ENCODE results near the gene LRP1B.

DNA sequence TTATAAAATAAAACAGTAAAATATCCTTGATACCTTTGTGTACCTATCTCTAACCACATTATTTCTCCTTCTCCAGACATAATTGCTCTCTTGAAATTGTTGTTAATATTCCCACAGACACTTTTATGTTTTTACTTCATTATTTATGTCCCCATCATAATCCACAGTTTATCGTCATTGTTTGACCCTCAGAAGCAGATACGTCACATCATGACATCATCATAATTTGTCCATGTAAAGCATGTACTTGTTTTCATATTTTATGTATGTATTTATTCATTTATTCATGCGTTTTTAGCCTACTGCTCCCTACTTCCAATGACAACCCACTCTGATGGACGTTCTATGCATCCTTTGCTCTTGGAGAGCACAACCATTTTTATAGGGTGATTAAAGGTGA, 1943.7 kb downstream of the LRP1B start:
- TF ChIP-seq, protein P1, sequence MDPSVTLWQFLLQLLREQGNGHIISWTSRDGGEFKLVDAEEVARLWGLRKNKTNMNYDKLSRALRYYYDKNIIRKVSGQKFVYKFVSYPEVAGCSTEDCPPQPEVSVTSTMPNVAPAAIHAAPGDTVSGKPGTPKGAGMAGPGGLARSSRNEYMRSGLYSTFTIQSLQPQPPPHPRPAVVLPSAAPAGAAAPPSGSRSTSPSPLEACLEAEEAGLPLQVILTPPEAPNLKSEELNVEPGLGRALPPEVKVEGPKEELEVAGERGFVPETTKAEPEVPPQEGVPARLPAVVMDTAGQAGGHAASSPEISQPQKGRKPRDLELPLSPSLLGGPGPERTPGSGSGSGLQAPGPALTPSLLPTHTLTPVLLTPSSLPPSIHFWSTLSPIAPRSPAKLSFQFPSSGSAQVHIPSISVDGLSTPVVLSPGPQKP (IDR thresholded peaks at IDR 0.05; ENCODE audit: low read depth, low read length), result no peak
- TF ChIP-seq, protein P2, sequence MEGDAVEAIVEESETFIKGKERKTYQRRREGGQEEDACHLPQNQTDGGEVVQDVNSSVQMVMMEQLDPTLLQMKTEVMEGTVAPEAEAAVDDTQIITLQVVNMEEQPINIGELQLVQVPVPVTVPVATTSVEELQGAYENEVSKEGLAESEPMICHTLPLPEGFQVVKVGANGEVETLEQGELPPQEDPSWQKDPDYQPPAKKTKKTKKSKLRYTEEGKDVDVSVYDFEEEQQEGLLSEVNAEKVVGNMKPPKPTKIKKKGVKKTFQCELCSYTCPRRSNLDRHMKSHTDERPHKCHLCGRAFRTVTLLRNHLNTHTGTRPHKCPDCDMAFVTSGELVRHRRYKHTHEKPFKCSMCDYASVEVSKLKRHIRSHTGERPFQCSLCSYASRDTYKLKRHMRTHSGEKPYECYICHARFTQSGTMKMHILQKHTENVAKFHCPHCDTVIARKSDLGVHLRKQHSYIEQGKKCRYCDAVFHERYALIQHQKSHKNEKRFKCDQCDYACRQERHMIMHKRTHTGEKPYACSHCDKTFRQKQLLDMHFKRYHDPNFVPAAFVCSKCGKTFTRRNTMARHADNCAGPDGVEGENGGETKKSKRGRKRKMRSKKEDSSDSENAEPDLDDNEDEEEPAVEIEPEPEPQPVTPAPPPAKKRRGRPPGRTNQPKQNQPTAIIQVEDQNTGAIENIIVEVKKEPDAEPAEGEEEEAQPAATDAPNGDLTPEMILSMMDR (IDR thresholded peaks at IDR 0.05), result no peak
- TF ChIP-seq POLR2A (IDR thresholded peaks at IDR 0.05; ENCODE audit: low read length), result no peak
- TF ChIP-seq, protein P3, sequence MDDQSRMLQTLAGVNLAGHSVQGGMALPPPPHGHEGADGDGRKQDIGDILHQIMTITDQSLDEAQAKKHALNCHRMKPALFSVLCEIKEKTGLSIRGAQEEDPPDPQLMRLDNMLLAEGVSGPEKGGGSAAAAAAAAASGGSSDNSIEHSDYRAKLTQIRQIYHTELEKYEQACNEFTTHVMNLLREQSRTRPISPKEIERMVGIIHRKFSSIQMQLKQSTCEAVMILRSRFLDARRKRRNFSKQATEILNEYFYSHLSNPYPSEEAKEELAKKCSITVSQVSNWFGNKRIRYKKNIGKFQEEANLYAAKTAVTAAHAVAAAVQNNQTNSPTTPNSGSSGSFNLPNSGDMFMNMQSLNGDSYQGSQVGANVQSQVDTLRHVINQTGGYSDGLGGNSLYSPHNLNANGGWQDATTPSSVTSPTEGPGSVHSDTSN (IDR thresholded peaks at IDR 0.05), result no peak
- no peak for TF ChIP-seq RNF2 (IDR thresholded peaks at IDR 0.05; ENCODE audit: borderline replicate concordance, low read depth)
- no peak for TF ChIP-seq NR3C1 (IDR thresholded peaks at IDR 0.05)
- no peak for TF ChIP-seq EP300 (IDR thresholded peaks at IDR 0.05)
- no peak for TF ChIP-seq MAZ (IDR thresholded peaks at IDR 0.05; ENCODE audit: borderline replicate concordance, low read depth, low read length)
- no peak for TF ChIP-seq RCOR1 (IDR thresholded peaks at IDR 0.05; ENCODE audit: low read depth, low read length)

Data from A549 (cell line).